B cell (primary cell): ENCODE data around the gene D2HGDH. TPM values are rescaled to one million over a fixed set of nuclear protein-coding genes. Genes with fewer than 3 reads are reported as not detected.
A peak's percentile ranks its signal among the peaks of the same experiment; 100 is the strongest.
"Not testable (repeated sequence)": the region's sequence is repeated elsewhere in the genome, so short reads cannot be mapped to it uniquely, and the experiment has no call there.

ENCODE experiments used
- ATAC-seq: fragments of 200-7000 bp; cut with Tn5 transposase; one replicate; pipeline ENCODE4 v1.10.0; 2021; ENCODE audit warnings: low read depth, mild to moderate bottlenecking, moderate number of reproducible peaks, moderate library complexity
- CTCF ChIA-PET: fragments of 350-600 bp; sonication (Branson Sonifier 250); formaldehyde crosslinking; loops from one replicate; lab custom pipeline; 2021; ENCODE audit warnings: antibody characterized with exemption, inconsistent platforms; lab: Charles Lee
- POLR2A ChIA-PET: fragments of 350-600 bp; sonication (Branson Sonifier 250); formaldehyde crosslinking; loops from one replicate; lab custom pipeline; 2021; ENCODE audit warnings: antibody characterized with exemption; lab: Charles Lee
- DNase-seq: peaks from one replicate; pipeline ENCODE4 v3.0.0; 2013
- H2AFZ ChIP-seq: 2 replicates; pipeline ENCODE4 v1.6.1; 2012; ENCODE audit warnings: mild to moderate bottlenecking, low read depth, low read length; ENCODE audit not compliant: insufficient read depth, poor library complexity, severe bottlenecking
- H3K27ac ChIP-seq, 2 donors: 1 replicate in 1 of 2; 2 replicates in 1 of 2; pipeline ENCODE4 v1.5.1; 2012 to 2013; ENCODE audit warnings: low read length in 2 of 2, mild to moderate bottlenecking in 2 of 2, moderate library complexity in 1 of 2
- H3K27me3 ChIP-seq, 4 experiments: fragments of 200-600 bp in 1 of 4; sonication (generic) in 1 of 4; replicated peaks in 1 of 4; 1 replicate in 2 of 4; 2 replicates in 2 of 4; pipeline versions ENCODE4 v1.6.1 to v1.7.0; 2013 to 2016; ENCODE audit warnings: low read length in 3 of 4, mild to moderate bottlenecking in 2 of 4, mixed read lengths in 1 of 4, moderate library complexity in 1 of 4; ENCODE audit not compliant: insufficient read depth in 4 of 4, control insufficient read depth in 3 of 4; ENCODE audit errors: control extremely low read depth in 1 of 4
- H3K36me3 ChIP-seq, 2 experiments: replicated peaks in 1 of 2; 1 replicate in 1 of 2; 2 replicates in 1 of 2; pipeline versions ENCODE4 v1.6.1 to v1.7.1; 2013; ENCODE audit warnings: low read length in 1 of 2; ENCODE audit not compliant: insufficient read depth in 2 of 2, control insufficient read depth in 1 of 2; ENCODE audit errors: control extremely low read depth in 1 of 2, extremely low read depth in 1 of 2
- H3K4me1 ChIP-seq, 2 donors: fragments of 200-600 bp in 1 of 2; sonication (generic) in 1 of 2; 1 replicate in 1 of 2; 2 replicates in 1 of 2; pipeline versions ENCODE4 v1.5.1 to v1.6.1; 2013 to 2017; ENCODE audit warnings: low read length in 2 of 2; ENCODE audit not compliant: control insufficient read depth in 2 of 2, insufficient read depth in 2 of 2
- H3K4me2 ChIP-seq: replicated peaks from 2 replicates; pipeline ENCODE3; 2012; ENCODE audit warnings: mild to moderate bottlenecking, low read depth, low read length; ENCODE audit not compliant: poor library complexity, severe bottlenecking
- H3K4me3 ChIP-seq, 5 experiments: fragments of 200-600 bp in 1 of 5; sonication (generic) in 1 of 5; 1 replicate in 3 of 5; 2 replicates in 2 of 5; pipeline versions ENCODE4 v1.5.1 to v1.7.0; 2011 to 2016; ENCODE audit warnings: low read length in 4 of 5, mild to moderate bottlenecking in 4 of 5, low read depth in 2 of 5, control low read depth in 1 of 5, moderate library complexity in 1 of 5; ENCODE audit not compliant: insufficient read depth in 1 of 5; ENCODE audit errors: control extremely low read depth in 1 of 5, extremely low read depth in 1 of 5
- H3K79me2 ChIP-seq: fragments of 200-600 bp; sonication (generic); one replicate; pipeline ENCODE4 v1.6.0; 2016; ENCODE audit warnings: low read length; ENCODE audit not compliant: control insufficient read depth, insufficient read depth
- H3K9ac ChIP-seq: fragments of 200-600 bp; sonication (generic); 2 replicates; pipeline ENCODE4 v1.6.1; 2017; ENCODE audit warnings: mild to moderate bottlenecking, low read length, moderate library complexity
- H3K9me3 ChIP-seq, 3 donors: one replicate each; pipeline versions ENCODE4 v1.6.1 to v1.7.1; 2013; ENCODE audit warnings: low read length in 2 of 3; ENCODE audit not compliant: control insufficient read depth in 2 of 3, insufficient read depth in 1 of 3; ENCODE audit errors: control extremely low read depth in 1 of 3
- H4K20me1 ChIP-seq: 2 replicates; pipeline ENCODE4 v1.6.0; 2012; ENCODE audit warnings: mild to moderate bottlenecking, low read length; ENCODE audit not compliant: insufficient read depth, control insufficient read depth, poor library complexity, severe bottlenecking
- H3K27ac Mint-ChIP-seq: one replicate; pipeline ENCODE4 v1.8.0; 2021; ENCODE audit warnings: mixed read lengths
- H3K27me3 Mint-ChIP-seq: one replicate; pipeline ENCODE4 v1.8.0; 2021; ENCODE audit warnings: mixed read lengths
- H3K4me1 Mint-ChIP-seq: one replicate; pipeline ENCODE4 v1.8.0; 2021; ENCODE audit warnings: mixed read lengths
- H3K4me3 Mint-ChIP-seq: one replicate; pipeline ENCODE4 v1.8.0; 2021; ENCODE audit warnings: mixed read lengths
- H3K9me3 Mint-ChIP-seq: one replicate; pipeline ENCODE4 v1.8.0; 2022; ENCODE audit warnings: mixed read lengths; ENCODE audit not compliant: insufficient read depth
- CTCF ChIP-seq: fragments of 200-600 bp; IDR thresholded peaks from one replicate; pipeline ENCODE4 v1.8.0; 2022; ENCODE audit warnings: antibody characterized with exemption, mild to moderate bottlenecking
- EZH2 ChIP-seq: IDR thresholded peaks from 2 replicates; pipeline ENCODE4 v1.6.1; 2012; ENCODE audit warnings: borderline replicate concordance, low read depth, mild to moderate bottlenecking, moderate library complexity, low read length; ENCODE audit not compliant: insufficient read depth, poor library complexity, severe bottlenecking
- WGBS: methylation state at CpG from one replicate; pipeline ENCODE4 v1.1.5; 2013; ENCODE audit warnings: missing lambda C conversion rate; ENCODE audit not compliant: insufficient coverage; 5-methylcytosine and 5-hydroxymethylcytosine counted together
- intact Hi-C: fragments of 100-400 bp; cut with micrococcal nuclease; formaldehyde crosslinking; loops from one replicate; pipeline ENCODE4 v1.10.0; 2022
- polyA plus RNA-seq: library from polyadenylated mRNA; depleted of rRNA; stranded (reverse); fragments of >200 nt; gene quantifications from 2 replicates; pipeline ENCODE4 v1.2.3, GENCODE V29; 2012
- total RNA-seq, 2 donors: library from RNA; stranded (reverse); fragments of 120-200 nt in 1 of 2; gene quantifications; 1 replicate in 1 of 2; 2 replicates in 1 of 2; pipeline versions ENCODE4 v1.2.3 to v1.2.4, GENCODE V29; 2013 to 2022

The D2HGDH gene
- total and polyA plus RNA-seq, 2 donors (not counting 1 experiment from before 2014, with no cell fraction given), result 44.0 to 67.7 TPM

- peaks cover 0 to 13% (median 0%) of the 10 kb centered on the region in 3 donors for H3K9me3 ChIP-seq
- Mint-ChIP-seq H3K9me3 (no peaks in the 10 kb centered on the region), H3K4me3 (no peak overlapping the region), H3K4me1 (peaks cover 5% of the 10 kb centered on the region), H3K27me3 (no peaks in the 10 kb centered on the region), H3K27ac (no peak overlapping the region)
- intact Hi-C loops, result no loop called here
- ChIA-PET CTCF (no interaction called here), POLR2A (no interaction called here)
- H3K4me3 ChIP-seq, result no peak overlapping the region
- H4K20me1 ChIP-seq, result no peaks in the 10 kb centered on the region
- H3K27me3 ChIP-seq, result no peaks in the 10 kb centered on the region
- no peak for ATAC-seq
- peak overlapping the region in 1 of 2 donors; percentile 56 for H3K27ac ChIP-seq
- H3K4me1 ChIP-seq, result peaks cover 0 to 3% of the 10 kb centered on the region in 2 donors
- DNase-seq, result no peak
- H2AFZ ChIP-seq, result no peak overlapping the region
- 98% methylated on average over 20 of the region's 28 CpGs for WGBS
- peaks cover 4% of the 10 kb centered on the region for H3K79me2 ChIP-seq
- no peak overlapping the region for H3K4me2 ChIP-seq
- no peak for TF ChIP-seq EZH2
- no peak for TF ChIP-seq CTCF
- no peak overlapping the region for H3K9ac ChIP-seq
- H3K36me3 ChIP-seq, result peaks cover 0 to 11% of the 10 kb centered on the region in 2 experiments
Observed at GRCh38 chr2:241742320-241742939, 8.0 kb downstream of the D2HGDH start.

GRCh38 chr2:241743008-241743407, 8.6 kb downstream of the D2HGDH start:
- H3K36me3 ChIP-seq, result peaks cover 0 to 11% of the 10 kb centered on the region in 2 experiments
- H3K27ac Mint-ChIP-seq, H3K9ac ChIP-seq, POLR2A ChIA-PET, DNase-seq, H3K9me3 Mint-ChIP-seq, H3K4me2 ChIP-seq, H3K4me3 ChIP-seq, H3K4me3 Mint-ChIP-seq, H3K27me3 ChIP-seq, H2AFZ ChIP-seq, intact Hi-C loops, H3K79me2 ChIP-seq, H3K27me3 Mint-ChIP-seq, ATAC-seq, CTCF ChIA-PET, H4K20me1 ChIP-seq, H3K4me1 Mint-ChIP-seq, H3K4me1 ChIP-seq: not testable (repeated sequence)
- peaks cover 0 to 13% (median 0%) of the 10 kb centered on the region in 3 donors for H3K9me3 ChIP-seq
- 89% methylated on average over 9 of the region's 15 CpGs for WGBS
- H3K27ac ChIP-seq, result peak overlapping the region in 1 of 2 donors; percentile 56
